Transverse colon (tissue), 4 donors: ENCODE results near the gene TAF11L10.
"Not testable (repeated sequence)": the region's sequence is repeated elsewhere in the genome, so short reads cannot be mapped to it uniquely, and the experiment has no call there.

ENCODE experiments used
- CTCF ChIP-seq, 5 experiments: fragments of 200-600 bp in 3 of 5; fragments of 450-650 bp in 2 of 5; sonication (generic) in 3 of 5; IDR thresholded peaks; 1 replicate in 2 of 5; 2 replicates in 3 of 5; pipeline ENCODE4 v1.5.1; 2016 to 2017; ENCODE audit warnings: antibody characterized with exemption in 5 of 5, inconsistent platforms in 3 of 5, mild to moderate bottlenecking in 2 of 5, moderate library complexity in 1 of 5
- EP300 ChIP-seq: sonication (generic); formaldehyde crosslinking; IDR thresholded peaks from one replicate; pipeline ENCODE4 v1.6.1; 2017; ENCODE audit warnings: antibody characterized with exemption, low read depth
- POLR2A ChIP-seq: fragments of 450-650 bp; IDR thresholded peaks from one replicate; pipeline ENCODE4 v1.6.1; 2016; ENCODE audit warnings: antibody characterized with exemption, mild to moderate bottlenecking, moderate library complexity
- POLR2AphosphoS5 ChIP-seq, 3 donors: sonication (generic); formaldehyde crosslinking; IDR thresholded peaks; one replicate each; pipeline ENCODE4 v1.6.1; 2016; ENCODE audit warnings: antibody characterized with exemption in 3 of 3

- TF ChIP-seq CTCF (IDR thresholded peaks at IDR 0.05); POLR2A; EP300; POLR2AphosphoS5 (IDR thresholded peaks at IDR 0.05): not testable (repeated sequence)
Observed at GRCh38 chr5:17610092-17610491, 12.5 kb upstream of the TAF11L10 start, which contains the start of gene TAF11L12.
